NCI-H1105 treated with DMSO at 0.1 percent for 48 hours (cell line): ENCODE data around the gene TULP3.

Source experiments
- DNase-seq: peaks from one replicate; lab custom pipeline; 2025; lab: John Stamatoyannopoulos, UW

Gene TULP3

DNA sequence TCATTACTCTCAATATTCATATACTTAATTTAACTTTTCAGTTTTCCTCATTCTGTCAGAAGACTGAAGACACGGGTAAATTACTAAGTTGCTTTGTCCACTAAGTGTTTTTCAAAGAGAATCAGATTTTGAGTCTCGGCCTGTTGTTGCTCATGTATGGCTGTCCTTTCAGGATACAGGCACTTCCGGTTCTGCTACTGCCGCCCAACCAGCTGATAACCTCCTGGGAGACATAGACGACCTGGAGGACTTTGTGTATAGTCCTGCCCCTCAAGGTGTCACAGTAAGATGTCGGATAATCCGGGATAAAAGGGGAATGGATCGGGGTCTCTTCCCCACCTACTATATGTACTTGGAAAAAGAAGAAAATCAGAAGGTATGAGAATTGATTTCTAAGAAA lies 40.2 kb downstream of the TULP3 start:
- no peak for DNase-seq

DNA sequence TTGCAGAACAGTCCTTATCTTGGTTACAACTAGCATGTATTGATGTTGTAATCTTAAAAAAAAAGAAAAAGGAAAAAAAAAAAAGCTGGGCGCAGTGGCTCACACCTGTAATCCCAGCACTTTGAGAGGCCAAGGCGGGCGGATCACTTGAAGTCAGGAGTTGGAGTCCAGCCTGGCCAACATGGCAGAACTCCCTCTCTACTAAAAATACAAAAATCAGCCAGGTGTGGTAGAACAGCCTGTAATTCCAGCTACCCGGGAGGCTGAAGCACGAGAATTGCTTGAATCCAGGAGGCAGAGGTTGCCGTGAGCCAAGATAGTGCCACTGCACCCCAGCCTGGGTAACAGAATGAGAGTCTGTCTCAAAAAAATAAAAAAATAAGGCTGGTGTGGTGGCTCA lies 42.9 kb downstream of the TULP3 start:
- DNase-seq, result no peak

DNA sequence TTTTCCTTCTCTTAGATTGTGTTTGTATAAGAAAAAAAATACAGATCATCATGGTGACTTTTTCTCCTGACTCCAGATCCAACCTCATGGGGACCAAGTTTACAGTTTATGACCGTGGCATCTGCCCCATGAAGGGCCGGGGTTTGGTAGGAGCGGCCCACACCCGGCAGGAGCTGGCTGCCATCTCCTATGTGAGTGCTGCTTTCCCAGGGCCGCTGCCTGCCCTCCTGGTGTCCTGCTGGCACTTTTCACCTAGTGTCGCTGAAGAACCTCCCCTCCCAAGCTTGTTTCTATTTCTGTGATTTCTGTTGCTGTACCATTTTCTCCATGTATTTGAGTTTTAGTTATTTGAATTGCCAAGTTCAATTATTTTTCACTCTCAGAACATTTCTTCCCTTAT lies 43.7 kb downstream of the TULP3 start:
- no peak for DNase-seq

GRCh38 chr12:2936301-2936700 lies 45.6 kb downstream of the TULP3 start:
- DNase-seq, result no peak

DNA sequence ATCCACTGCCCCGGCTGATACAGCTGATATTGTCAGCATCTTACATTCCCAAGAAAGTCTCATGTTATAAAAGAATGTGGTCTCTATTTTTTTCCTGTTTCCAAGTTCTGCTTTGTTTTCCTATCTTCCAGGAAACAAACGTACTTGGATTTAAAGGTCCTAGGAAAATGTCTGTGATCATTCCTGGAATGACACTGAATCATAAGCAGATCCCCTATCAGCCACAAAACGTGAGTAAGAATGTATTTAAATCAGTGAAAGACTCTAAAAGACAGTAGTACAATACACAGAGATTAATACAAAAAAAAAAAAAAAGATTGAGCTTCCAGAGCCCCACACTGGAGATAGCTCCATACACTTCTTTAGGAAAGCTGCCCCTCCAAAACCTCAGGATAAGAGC lies 46.8 kb downstream of the TULP3 start:
- no peak for DNase-seq

DNA sequence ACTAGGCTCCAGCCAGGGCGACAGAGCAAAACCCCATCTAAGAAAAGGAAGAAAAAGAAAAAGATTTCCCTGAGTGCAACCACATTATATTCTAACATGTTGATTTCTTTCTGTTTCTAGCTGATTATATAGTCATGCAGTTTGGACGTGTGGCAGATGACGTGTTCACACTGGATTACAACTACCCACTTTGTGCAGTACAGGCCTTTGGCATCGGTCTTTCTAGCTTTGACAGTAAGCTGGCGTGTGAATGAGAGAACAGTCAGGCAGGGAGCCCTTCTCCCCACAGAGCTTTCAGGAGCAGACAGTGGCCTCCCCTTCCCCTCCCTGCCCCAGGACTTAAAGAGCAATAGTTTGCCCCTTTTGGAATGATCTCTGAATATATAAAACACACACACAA lies 48.5 kb downstream of the TULP3 start:
- DNase-seq, result no peak

DNA sequence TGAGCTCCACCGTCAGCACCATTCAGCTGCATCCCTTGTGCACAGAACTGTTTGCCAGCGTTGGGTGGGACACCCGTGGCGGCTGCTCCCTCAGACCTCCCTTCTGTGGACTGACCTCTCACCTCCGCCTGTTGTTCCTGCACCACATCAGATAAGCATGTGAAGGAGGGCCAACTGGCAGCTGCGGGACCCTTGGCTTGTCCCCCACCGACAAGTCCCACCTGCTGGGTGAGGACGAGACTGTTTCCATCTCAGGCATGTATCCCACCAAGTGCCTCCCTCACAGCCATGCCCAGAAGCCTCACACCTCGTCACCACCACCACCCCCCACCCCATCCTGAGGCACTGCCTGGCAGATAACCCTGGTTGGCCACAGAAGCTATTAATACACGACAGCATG lies 49.9 kb downstream of the TULP3 start:
- no peak for DNase-seq

DNA sequence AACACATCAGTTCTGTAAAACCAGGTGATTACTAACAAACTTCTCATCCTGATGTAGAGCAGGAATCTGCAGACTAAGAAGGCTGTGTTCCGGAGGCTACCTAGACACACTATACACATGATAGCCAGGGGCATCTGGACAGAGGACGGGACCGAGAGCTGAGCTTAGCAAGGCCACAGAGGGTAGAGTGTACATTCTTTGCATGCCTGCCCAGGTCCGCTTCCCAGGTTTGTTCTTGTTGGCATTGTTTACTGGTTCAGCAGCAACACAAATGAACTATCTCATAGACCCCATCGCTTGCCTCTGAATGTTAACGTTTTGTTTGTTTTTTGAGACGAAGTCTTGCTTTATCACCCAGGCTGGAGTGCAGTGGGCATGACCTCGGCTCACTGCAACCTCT lies 50.8 kb downstream of the TULP3 start:
- no peak for DNase-seq

DNA sequence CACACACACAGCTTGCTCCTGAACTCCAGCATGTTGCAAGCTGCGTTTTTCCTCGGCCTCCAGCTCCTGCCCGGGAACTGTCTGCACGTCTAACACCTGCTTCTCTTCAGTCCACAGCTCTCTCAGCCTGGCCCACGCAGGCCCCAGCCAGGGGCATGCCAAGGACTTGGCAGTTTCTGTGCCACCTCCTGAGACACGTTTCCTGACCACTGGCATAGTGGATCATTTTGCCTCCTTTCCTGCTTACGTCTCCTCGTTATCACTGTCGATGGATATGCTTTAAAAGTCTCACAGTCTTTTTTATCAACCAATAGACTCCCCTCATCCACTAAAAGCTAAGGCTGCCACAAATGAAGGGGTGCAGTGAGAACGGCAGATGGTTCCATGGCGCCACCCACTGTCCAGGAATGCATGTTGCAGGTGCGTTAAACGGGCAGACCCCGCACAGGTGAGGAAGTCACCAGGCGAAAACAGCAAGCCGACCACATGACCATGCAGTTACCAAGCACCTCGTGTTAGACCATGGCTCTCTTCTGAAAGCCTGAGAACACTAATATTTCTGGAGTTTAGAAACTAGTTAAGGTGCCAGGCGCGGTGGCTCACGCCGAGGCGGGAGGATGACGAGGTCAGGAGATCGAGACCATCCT lies 53.8 kb downstream of the TULP3 start:
- peak; percentile 68 for DNase-seq

DNA sequence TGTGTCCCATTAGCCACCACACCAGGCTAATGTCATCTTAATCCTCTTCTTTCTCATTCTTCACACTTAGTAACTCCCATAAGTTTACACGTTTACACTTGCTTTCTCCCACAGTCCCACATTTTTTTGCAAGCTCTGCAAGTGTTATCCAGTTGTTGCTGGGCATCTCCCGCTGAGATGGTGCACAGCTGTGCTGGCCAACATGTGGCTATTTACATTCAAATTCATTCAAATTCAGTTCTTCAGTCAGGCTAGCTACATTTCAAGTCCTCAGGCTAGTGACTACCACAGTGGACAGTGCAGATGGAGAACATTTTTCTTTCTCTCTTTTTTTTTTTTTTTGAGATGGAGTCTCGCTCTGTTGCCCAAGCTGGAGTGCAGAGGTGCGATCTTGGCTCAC lies 58.7 kb downstream of the TULP3 start:
- DNase-seq, result no peak

- no peak for DNase-seq
Observed at GRCh38 chr12:2955888-2956287, 65.2 kb downstream of the TULP3 start.

DNA sequence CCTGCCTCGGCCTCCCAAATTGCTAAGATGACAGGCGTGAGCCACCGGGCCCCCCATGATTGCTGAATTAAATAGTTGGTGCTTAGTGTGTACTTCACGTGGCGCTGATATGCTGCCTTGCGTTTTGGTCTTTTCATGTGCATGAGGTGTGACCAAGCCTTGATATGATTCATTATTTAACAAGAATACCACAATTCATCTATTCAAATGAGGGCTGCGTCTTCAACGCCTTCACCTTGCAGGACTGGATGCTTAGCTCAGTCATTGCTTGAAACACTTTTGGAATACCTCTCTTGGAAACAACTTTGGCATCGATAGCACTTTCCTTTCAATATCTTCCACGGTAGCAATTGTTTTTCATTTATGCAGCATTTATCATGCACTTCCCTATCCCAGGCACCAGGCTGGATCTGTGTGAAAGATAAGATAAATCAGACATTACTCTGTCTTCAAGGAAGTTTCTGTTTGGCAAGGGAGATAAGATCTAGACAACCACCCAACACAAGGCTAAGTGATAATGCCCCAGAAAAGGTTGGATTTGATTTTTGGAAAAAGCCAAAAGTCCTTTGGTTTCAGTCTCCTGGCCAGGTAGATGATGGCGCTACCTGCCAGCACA lies 67.2 kb downstream of the TULP3 start:
- DNase-seq, result no peak

DNA sequence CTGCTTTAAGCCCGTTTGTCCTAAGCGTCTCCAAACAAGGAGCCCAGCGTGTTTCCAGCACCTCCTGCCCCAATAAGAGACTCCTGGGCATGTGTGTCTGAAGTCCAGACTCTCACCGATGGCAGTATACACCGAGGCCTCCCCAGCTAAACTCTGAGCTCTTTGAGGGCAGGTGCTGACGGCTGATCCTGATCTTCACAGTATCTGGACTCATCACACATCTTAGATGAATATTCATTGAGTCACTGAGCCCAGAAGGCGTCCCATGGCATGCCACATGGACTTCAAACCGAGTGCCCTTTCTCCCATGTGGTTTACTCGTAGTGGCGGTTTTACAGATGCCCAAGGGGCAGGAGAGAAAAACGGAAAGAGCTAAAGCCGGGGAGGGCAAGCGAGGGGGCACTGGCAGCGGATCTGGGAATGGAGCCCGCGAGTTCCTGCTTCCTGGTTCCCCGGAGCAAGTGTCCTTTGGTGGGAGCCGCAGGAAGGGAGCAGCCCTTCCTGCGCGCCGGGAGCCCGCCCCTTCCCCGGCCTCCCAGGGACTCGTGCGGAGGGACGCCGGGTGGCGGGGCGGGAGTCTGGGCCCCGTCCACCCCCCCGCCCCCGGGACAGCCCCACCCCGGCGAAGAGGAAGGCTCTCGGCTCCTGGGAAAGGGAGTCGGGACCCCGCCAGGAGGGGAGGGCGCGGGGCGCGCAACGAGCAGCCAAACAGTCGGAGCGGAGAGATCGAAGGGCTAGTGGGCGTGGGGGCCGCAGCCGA lies 67.9 kb downstream of the TULP3 start:
- DNase-seq, result peak; percentile 48

DNA sequence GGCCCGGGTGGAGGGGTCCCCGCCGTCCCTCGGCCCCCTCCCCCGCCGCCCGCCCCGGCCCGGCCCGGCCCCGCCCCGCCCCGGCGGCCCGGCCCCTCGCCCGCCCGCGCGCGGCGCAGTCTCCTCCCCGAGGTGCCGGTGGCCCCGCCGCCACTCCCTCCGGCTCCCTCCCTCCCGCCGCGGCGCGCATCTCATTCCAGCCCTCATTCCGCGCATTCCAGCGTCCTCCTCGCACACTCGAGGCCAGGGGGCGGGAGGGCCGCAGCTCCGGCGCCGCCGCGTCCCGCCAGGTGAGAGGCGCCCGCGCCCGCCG lies 68.5 kb downstream of the TULP3 start, which contains the start of gene TEAD4:
TEAD4 (plus strand) TSS at position 206 of the 313 bp plus-strand sequence.
- DNase-seq, result peak; percentile 61

DNA sequence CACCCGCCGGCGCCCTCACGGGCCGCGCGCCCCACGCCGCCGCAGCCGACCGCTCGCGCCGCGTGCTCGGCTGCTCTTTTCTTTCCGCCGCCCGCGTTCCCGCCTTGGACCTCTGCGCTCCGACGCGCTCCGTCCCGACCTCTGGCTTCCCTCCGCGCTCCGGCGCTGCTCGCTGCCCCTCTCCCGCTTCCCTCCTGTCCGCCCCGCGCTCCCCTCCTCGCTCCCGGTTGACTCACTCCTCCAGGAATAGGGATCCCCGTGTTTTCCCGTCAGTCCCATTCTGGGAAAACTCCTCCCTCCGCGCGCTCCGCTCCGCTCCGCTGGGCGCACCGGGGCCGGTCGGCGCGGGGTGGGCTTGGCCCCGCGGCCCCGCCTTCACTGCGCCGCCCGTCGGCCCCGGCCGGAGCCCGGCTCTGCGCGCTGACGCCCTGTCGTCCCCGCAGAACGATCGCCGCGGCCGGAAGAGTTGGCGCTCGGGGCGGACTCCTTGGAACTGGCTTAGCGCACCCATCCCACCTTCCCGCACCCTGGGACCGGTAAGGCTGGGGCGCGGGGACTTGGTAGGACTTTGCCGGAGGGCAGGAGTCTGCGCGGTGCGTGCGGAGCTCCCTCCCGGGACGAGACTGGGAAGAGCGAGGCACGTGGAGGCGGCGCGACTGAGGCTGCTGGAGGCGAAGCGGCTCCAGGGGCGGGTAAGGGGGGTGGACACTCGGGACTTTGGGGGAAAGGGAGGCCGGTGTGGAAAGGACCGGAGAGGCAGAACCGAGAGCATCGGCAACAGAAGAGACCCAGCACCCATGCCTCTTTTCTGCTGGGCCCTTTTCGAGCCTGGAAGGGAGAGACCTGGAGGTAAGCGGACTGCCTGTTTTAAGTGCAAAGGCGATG lies 69.1 kb downstream of the TULP3 start:
- DNase-seq, result peak; percentile 61

DNA sequence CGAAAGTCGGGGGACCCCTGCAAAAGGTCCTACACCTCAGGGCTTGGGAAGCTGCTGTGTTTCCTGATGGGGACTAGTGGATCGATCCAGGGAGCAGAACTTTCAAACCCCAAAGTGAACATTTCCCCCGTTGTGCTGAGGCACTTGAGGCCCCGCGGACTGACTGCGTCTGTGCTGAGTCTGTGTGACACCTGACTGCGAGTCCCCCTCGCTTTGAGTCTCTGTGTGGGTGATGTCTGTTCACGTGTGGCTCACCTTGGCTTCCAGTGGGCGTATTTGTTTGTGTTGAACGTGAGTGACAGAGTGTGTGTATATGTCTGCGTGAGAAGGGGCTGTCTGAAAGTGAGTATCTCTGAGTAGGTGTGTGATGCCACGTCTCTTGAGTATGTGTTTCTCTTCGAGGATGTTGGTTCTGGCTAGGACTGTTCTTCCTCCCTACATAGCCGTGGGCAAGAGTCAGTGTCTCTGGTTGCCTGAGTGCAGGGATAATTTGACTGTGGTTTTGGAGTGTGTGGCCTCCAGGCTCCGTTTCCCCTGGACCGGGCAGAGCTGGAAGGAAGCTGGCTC lies 69.8 kb downstream of the TULP3 start:
- DNase-seq, result no peak

GRCh38 chr12:2960996-2961616 lies 70.4 kb downstream of the TULP3 start:
- DNase-seq, result no peak

- no peak for DNase-seq
Observed at GRCh38 chr12:2961705-2962104, 71.0 kb downstream of the TULP3 start.

DNA sequence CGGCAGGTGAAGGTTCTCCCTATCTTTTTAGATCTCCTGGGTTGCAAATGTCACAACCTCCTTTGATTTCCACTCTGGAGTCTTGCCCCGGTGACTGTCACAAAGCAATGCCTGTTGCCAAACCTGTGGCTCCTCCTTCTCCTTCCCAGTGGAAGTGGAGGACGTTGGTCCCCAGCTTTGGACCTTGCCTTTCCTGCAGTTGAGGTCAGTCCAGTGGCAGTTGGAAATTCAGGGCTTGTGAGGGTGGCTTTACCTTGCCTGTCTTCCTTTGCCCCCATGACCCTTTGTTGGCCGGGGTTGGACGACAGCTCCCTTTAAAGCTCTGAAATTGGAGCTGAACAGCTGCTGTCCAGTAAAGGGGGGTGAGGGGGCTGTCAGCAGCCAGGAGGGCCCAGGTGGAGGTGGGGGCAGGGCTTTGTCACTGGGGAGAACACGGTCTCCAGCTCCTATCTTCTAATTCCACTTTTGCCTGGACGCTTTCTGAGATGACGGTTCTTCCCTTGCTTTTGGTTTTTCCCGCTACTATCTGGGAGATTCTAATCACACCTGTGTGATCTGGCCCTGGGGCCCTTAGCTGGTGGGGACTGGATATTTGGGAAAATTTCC lies 72.6 kb downstream of the TULP3 start:
- peak; percentile 32 for DNase-seq

DNA sequence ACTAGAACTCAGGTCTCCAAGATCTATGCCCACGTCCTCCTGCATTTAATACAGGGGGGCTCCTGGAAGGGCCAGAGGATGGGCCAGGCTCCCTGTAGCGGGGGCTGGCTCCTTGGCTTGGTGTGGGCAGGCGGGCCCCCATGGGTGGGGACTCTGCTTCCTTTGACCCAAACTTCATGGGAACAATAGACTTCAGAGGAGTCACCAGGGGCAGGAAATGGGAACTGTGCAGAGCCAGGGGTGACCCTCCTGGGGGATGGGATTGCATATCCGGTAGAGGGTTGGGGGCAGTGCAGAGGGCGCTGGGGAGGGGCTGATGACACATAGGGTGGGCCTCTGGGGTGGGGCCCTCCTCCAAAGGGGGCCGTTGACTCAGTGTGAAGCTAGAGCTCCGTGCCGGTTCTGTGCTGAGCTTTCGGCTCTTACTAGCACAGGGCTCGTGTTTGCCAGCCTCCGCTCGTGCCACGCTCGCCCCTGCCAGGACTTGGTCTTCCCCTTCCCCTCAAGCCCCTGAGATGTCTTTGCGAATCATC lies 73.1 kb downstream of the TULP3 start:
- no peak for DNase-seq

- no peak for DNase-seq
Observed at GRCh38 chr12:2967651-2968050, 77.0 kb downstream of the TULP3 start.
